HG03354 (cell line): ENCODE measurements around the gene MED15.
"Not testable (repeated sequence)": the region's sequence is repeated elsewhere in the genome, so short reads cannot be mapped to it uniquely, and the experiment has no call there.

Experiments
- ATAC-seq: cut with Tn5 transposase; IDR thresholded peaks from one replicate; pipeline ENCODE4 v1.9.1; 2021; ENCODE audit warnings: mild to moderate bottlenecking; ENCODE audit not compliant: unreplicated experiment, poor library complexity, severe bottlenecking

The MED15 gene

GRCh38 chr22:20530368-20531153 lies 23.2 kb downstream of the MED15 start:
- no peak for ATAC-seq

GRCh38 chr22:20531154-20531403 lies 23.7 kb downstream of the MED15 start:
- no peak for ATAC-seq

GRCh38 chr22:20531404-20532201 lies 24.2 kb downstream of the MED15 start:
- ATAC-seq, result no peak

GRCh38 chr22:20532256-20532993 lies 25.0 kb downstream of the MED15 start:
- ATAC-seq, result no peak

GRCh38 chr22:20533095-20533878 lies 25.9 kb downstream of the MED15 start:
- no peak for ATAC-seq

- no peak for ATAC-seq
These were observed 26.5 kb downstream of the MED15 start for GRCh38 chr22:20533879-20534265.

- no peak for ATAC-seq
These were observed 29.3 kb downstream of the MED15 start for GRCh38 chr22:20536590-20537324.

GRCh38 chr22:20537325-20537756 lies 29.9 kb downstream of the MED15 start:
- no peak for ATAC-seq

- no peak for ATAC-seq
These were observed 30.6 kb downstream of the MED15 start for GRCh38 chr22:20537983-20538382.

GRCh38 chr22:20538875-20539274 lies 31.5 kb downstream of the MED15 start:
- not testable (repeated sequence) for ATAC-seq

- no peak for ATAC-seq
These were observed 34.6 kb downstream of the MED15 start for GRCh38 chr22:20542055-20542454.

GRCh38 chr22:20542736-20543135 lies 35.3 kb downstream of the MED15 start:
- no peak for ATAC-seq

- not testable (repeated sequence) for ATAC-seq
These were observed 37.9 kb downstream of the MED15 start for GRCh38 chr22:20545318-20545634.

- no peak for ATAC-seq
These were observed 38.5 kb downstream of the MED15 start for GRCh38 chr22:20545681-20546521.

GRCh38 chr22:20546541-20546950 lies 39.1 kb downstream of the MED15 start:
- ATAC-seq, result no peak

GRCh38 chr22:20547029-20547428 lies 39.6 kb downstream of the MED15 start:
- no peak for ATAC-seq

- ATAC-seq, result no peak
These were observed 41.4 kb downstream of the MED15 start for GRCh38 chr22:20548806-20549205.

- ATAC-seq, result no peak
These were observed 41.9 kb downstream of the MED15 start for GRCh38 chr22:20549232-20549841.
